ENCODE measurements around the gene ARFRP1.
A peak's percentile ranks its signal among the peaks of the same experiment; 100 is the strongest.
"Not testable (repeated sequence)": the region's sequence is repeated elsewhere in the genome, so short reads cannot be mapped to it uniquely, and the experiment has no call there.

Gene ARFRP1

GRCh38 chr20:63652192-63652980 lies 55.4 kb downstream of the ARFRP1 start:
- in situ Hi-C loops (cut with HindIII; ENCODE audit: low pct_unique_long_range_greater_than_20kb, low sequenced_read_pairs), result no loop called here
- no peak for TF ChIP-seq JUND (IDR thresholded peaks at IDR 0.05; ENCODE audit: low read depth)
- DNase-seq (ENCODE audit: low read depth in 1 of 2, low spot score in 1 of 2), result no peak

- DNase-seq (ENCODE audit: low read depth in 1 of 2, low spot score in 1 of 2), result peak in 1 of 2 experiments; percentile 47
- no peak for TF ChIP-seq JUND (IDR thresholded peaks at IDR 0.05; ENCODE audit: low read depth)
- in situ Hi-C loops (cut with HindIII; ENCODE audit: low pct_unique_long_range_greater_than_20kb, low sequenced_read_pairs), result no loop called here
Observed at GRCh38 chr20:63651942-63652191, 55.9 kb downstream of the ARFRP1 start.

GRCh38 chr20:63650486-63650885 lies 57.3 kb downstream of the ARFRP1 start:
- in situ Hi-C loops (cut with HindIII; ENCODE audit: low pct_unique_long_range_greater_than_20kb, low sequenced_read_pairs); DNase-seq (ENCODE audit: low read depth in 1 of 2, low spot score in 1 of 2): not testable (repeated sequence)

- in situ Hi-C loops (cut with HindIII; ENCODE audit: low pct_unique_long_range_greater_than_20kb, low sequenced_read_pairs), result no loop called here
- no peak for DNase-seq (ENCODE audit: low read depth in 1 of 2, low spot score in 1 of 2)
- TF ChIP-seq JUND (IDR thresholded peaks at IDR 0.05; ENCODE audit: low read depth), result no peak
Observed at GRCh38 chr20:63648895-63649589, 58.7 kb downstream of the ARFRP1 start.

Data from T47D (cell line).